Central memory CD8-positive, alpha-beta T cell (primary cell): Measurements from ENCODE around the gene TCP11X1.
"Not testable (repeated sequence)": the region's sequence is repeated elsewhere in the genome, so short reads cannot be mapped to it uniquely, and the experiment has no call there.

ENCODE experiments used
- ATAC-seq: fragments of 150-1000 bp; cut with Tn5 transposase; replicated peaks from 2 replicates; pipeline ENCODE4 v1.10.0; 2022; ENCODE audit warnings: mild to moderate bottlenecking, moderate FRiP score, moderate number of reproducible peaks; ENCODE audit not compliant: poor library complexity, severe bottlenecking; ENCODE audit errors: extremely low read depth
- DNase-seq, 2 donors: peaks; one replicate each; pipeline ENCODE4 v3.0.0; 2021; ENCODE audit warnings: low spot score in 2 of 2
- H3K27ac Mint-ChIP-seq: one replicate; pipeline ENCODE4 v1.8.0; 2022; ENCODE audit warnings: low read depth, mild to moderate bottlenecking, moderate library complexity, mixed read lengths
- H3K27me3 Mint-ChIP-seq: one replicate; pipeline ENCODE4 v1.8.0; 2022; ENCODE audit warnings: mixed read lengths
- H3K36me3 Mint-ChIP-seq: one replicate; pipeline ENCODE4 v1.8.0; 2022; ENCODE audit warnings: mild to moderate bottlenecking, moderate library complexity, mixed read lengths; ENCODE audit not compliant: insufficient read depth
- H3K4me1 Mint-ChIP-seq: one replicate; pipeline ENCODE4 v1.8.0; 2022; ENCODE audit warnings: mixed read lengths
- H3K4me3 Mint-ChIP-seq: one replicate; pipeline ENCODE4 v1.8.0; 2022; ENCODE audit warnings: mild to moderate bottlenecking, moderate library complexity, mixed read lengths
- H3K9me3 Mint-ChIP-seq: one replicate; pipeline ENCODE4 v1.8.0; 2022; ENCODE audit warnings: mixed read lengths

Gene TCP11X1

GRCh38 chrX:102214986-102215385, at the start of gene TCP11X1:
Gene TCP11X1, plus strand, starts transcription at chrX:102215301.
- H3K36me3 Mint-ChIP-seq, ATAC-seq, H3K27me3 Mint-ChIP-seq, H3K4me3 Mint-ChIP-seq, DNase-seq, H3K4me1 Mint-ChIP-seq, H3K9me3 Mint-ChIP-seq, H3K27ac Mint-ChIP-seq: not testable (repeated sequence)

GRCh38 chrX:102185967-102186720, 29.0 kb upstream of the TCP11X1 start:
- H3K27ac Mint-ChIP-seq = no peak overlapping the region
- peaks cover 9% of the 10 kb centered on the region for H3K27me3 Mint-ChIP-seq
- no peaks in the 10 kb centered on the region for H3K4me1 Mint-ChIP-seq
- ATAC-seq (no peak), DNase-seq (no peak)
- peaks cover 6% of the 10 kb centered on the region for H3K9me3 Mint-ChIP-seq
- no peaks in the 10 kb centered on the region for H3K36me3 Mint-ChIP-seq
- H3K4me3 Mint-ChIP-seq = no peak overlapping the region

DNA sequence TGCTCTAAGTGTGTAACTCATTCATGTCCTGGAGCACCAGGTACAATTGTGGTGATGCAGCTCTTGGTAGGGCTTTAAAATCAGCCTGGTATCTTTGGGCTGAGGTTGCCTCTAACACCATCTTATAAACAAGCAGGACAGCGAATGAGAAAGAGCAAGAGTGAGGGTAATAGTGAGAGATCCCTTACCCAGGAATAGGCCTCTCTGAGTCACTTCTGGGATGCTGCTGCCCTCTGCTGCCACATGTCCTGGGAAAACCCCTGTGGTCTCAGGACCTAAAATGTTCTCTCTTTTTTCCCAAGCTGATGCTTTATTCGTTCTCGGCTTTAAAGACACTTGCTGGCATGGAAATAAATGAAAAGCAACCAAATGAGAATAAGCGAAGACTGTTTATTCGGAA, 7.2 kb upstream of the TCP11X1 start:
- H3K4me1 Mint-ChIP-seq, H3K27me3 Mint-ChIP-seq, H3K27ac Mint-ChIP-seq, DNase-seq, H3K9me3 Mint-ChIP-seq, H3K36me3 Mint-ChIP-seq, ATAC-seq, H3K4me3 Mint-ChIP-seq: not testable (repeated sequence)

- not testable (repeated sequence) for H3K4me3 Mint-ChIP-seq, H3K27me3 Mint-ChIP-seq, DNase-seq, ATAC-seq, H3K4me1 Mint-ChIP-seq, H3K36me3 Mint-ChIP-seq, H3K9me3 Mint-ChIP-seq, H3K27ac Mint-ChIP-seq
Measured at GRCh38 chrX:102216497-102216896, 1.4 kb downstream of the TCP11X1 start.

GRCh38 chrX:102235678-102236077, 20.6 kb downstream of the TCP11X1 start:
- not testable (repeated sequence) for DNase-seq, ATAC-seq

GRCh38 chrX:102240265-102240664, 25.2 kb downstream of the TCP11X1 start:
- ATAC-seq, H3K36me3 Mint-ChIP-seq, DNase-seq, H3K27me3 Mint-ChIP-seq, H3K4me1 Mint-ChIP-seq, H3K27ac Mint-ChIP-seq, H3K9me3 Mint-ChIP-seq, H3K4me3 Mint-ChIP-seq: not testable (repeated sequence)

More at GRCh38 chrX:102235678-102236077, 20.6 kb downstream of the TCP11X1 start:
- H3K36me3 Mint-ChIP-seq, H3K27me3 Mint-ChIP-seq, H3K4me1 Mint-ChIP-seq, H3K4me3 Mint-ChIP-seq, H3K9me3 Mint-ChIP-seq, H3K27ac Mint-ChIP-seq: not testable (repeated sequence)

DNA sequence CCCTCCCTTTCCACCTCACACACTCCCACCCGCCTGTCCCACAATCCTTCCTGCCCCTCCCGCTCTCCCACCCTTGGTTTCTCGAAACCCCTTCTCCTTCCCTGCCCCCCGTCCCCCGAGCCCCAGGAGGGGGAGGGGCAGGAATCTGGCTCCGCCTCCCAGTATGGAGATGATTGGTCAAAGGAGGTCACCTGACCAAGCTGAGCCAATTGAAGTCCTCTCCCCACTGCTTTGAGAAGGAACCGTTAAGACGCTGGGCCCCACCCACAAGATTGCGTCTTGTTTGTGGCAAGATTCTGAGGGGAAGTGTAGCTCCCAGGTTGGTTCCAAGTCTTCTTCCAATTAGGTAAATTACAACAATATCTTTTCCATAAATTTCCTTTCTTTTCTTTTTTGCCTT, 31.8 kb downstream of the TCP11X1 start, which contains the start of gene NXF2:
Gene NXF2 (plus strand): TSS at position 275 of the 400 bp plus-strand sequence. CDS start 59,912 bp downstream, outside the sequence.
- not testable (repeated sequence) for H3K36me3 Mint-ChIP-seq, H3K27me3 Mint-ChIP-seq, ATAC-seq, H3K9me3 Mint-ChIP-seq, H3K27ac Mint-ChIP-seq, H3K4me3 Mint-ChIP-seq, H3K4me1 Mint-ChIP-seq, DNase-seq

DNA sequence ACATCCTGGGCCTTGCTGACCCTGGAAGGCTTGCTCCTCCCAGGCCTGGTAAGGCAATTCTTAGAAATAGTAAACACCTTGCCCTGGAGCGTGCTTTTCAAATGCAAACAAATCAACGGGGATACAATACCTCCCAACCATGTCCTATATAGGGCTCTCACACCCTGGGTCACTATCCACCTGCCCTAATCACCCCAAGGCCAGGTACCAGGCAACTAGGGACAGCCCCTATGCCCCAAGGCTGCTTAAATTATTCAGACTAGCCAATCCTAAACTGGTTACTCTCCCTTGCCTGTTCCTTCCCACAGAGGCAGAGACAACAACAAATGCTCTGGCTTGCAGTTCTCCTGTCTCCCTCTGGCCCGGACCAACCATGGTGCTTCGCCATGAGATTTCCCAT, 57.1 kb downstream of the TCP11X1 start:
- not testable (repeated sequence) for H3K9me3 Mint-ChIP-seq, H3K4me3 Mint-ChIP-seq, H3K4me1 Mint-ChIP-seq, H3K36me3 Mint-ChIP-seq, H3K27ac Mint-ChIP-seq, H3K27me3 Mint-ChIP-seq, ATAC-seq, DNase-seq
